AG04449 (cell line): ENCODE results near the gene LDAF1.
A peak's percentile ranks its signal among the peaks of the same experiment; 100 is the strongest.
"Not testable (repeated sequence)": the region's sequence is repeated elsewhere in the genome, so short reads cannot be mapped to it uniquely, and the experiment has no call there.

ENCODE experiments used
- CTCF ChIA-PET: fragments of 350-600 bp; formaldehyde crosslinking; extraction: SDS; loops from one replicate; lab custom pipeline; 2021; ENCODE audit warnings: antibody characterized with exemption; lab: Yijun Ruan, JAX
- POLR2A ChIA-PET: fragments of 400-600, 350-600 bp; formaldehyde crosslinking; extraction: SDS; loops from one replicate; lab custom pipeline; 2020; ENCODE audit warnings: antibody characterized with exemption, inconsistent platforms; lab: Yijun Ruan, JAX
- DNase-seq: peaks from one replicate; pipeline ENCODE4 v3.0.0-alpha.2; 2010; ENCODE audit warnings: low read depth, low spot score
- H3K4me3 ChIP-seq: 2 replicates; pipeline ENCODE4 v1.5.1; 2011; ENCODE audit warnings: low read depth, mild to moderate bottlenecking, control low read depth, low read length
- CTCF ChIP-seq: IDR thresholded peaks from one replicate; pipeline ENCODE4 v1.5.1; 2011; ENCODE audit warnings: mild to moderate bottlenecking, moderate library complexity, low read length, control low read depth, inconsistent platforms; ENCODE audit not compliant: insufficient read depth; ENCODE audit errors: missing control alignments

The LDAF1 gene

GRCh38 chr16:21158208-21159110 is at the start of gene LDAF1:
TSS of gene LDAF1 (plus strand) at chr16:21158674. CDS start at chr16:21161183, 2,509 bp downstream.
- no peak for TF ChIP-seq CTCF
- ChIA-PET POLR2A (interaction anchor here (0.6 to 1.0 kb wide), 2 partner anchors 28 to 144 kb away, joined by 3 read pairs; no protein-coding TSS in a partner anchor), CTCF (interaction anchor here (0.6 to 7.1 kb wide), 13 partner anchors 10 to 1163 kb away, joined by 3 to 87 read pairs (median 12); partner anchors contain the start of gene CRYM)
- DNase-seq = no peak
- peak within 1 kb of the TSS; percentile 75 for H3K4me3 ChIP-seq

- POLR2A ChIA-PET, H3K4me3 ChIP-seq, DNase-seq, CTCF ChIA-PET: not testable (repeated sequence)
Measured at GRCh38 chr16:21115551-21115950, 42.9 kb upstream of the LDAF1 start.

- no peak for DNase-seq
- POLR2A ChIA-PET = interaction anchor here (0.7 kb wide), 1 partner anchor 182 kb away, joined by 4 read pairs; no protein-coding TSS in a partner anchor
- H3K4me3 ChIP-seq = no peak overlapping the region
- CTCF ChIA-PET = no interaction called here
- TF ChIP-seq CTCF = no peak
Measured at GRCh38 chr16:21116148-21116693, 42.3 kb upstream of the LDAF1 start.

- no peak for TF ChIP-seq CTCF
- no peak overlapping the region for H3K4me3 ChIP-seq
- POLR2A ChIA-PET = no interaction called here
- no peak for DNase-seq
- CTCF ChIA-PET = no interaction called here
Measured at GRCh38 chr16:21117567-21117966, 40.9 kb upstream of the LDAF1 start.

- no peak for TF ChIP-seq CTCF
- POLR2A ChIA-PET = no interaction called here
- no peak overlapping the region for H3K4me3 ChIP-seq
- no peak for DNase-seq
- CTCF ChIA-PET = interaction anchor here (1.0 to 1.7 kb wide), 2 partner anchors 17 to 23 kb away, joined by 3 read pairs; no protein-coding TSS in a partner anchor
Measured at GRCh38 chr16:21120976-21121520, 37.4 kb upstream of the LDAF1 start.

- CTCF ChIA-PET = interaction anchor here (1.2 kb wide), 1 partner anchor 275 kb away, joined by 4 read pairs; no protein-coding TSS in a partner anchor
Measured at GRCh38 chr16:21125191-21125590, 33.3 kb upstream of the LDAF1 start.

More at GRCh38 chr16:21125191-21125590, 33.3 kb upstream of the LDAF1 start:
- POLR2A ChIA-PET = no interaction called here
- H3K4me3 ChIP-seq = no peak overlapping the region
- no peak for TF ChIP-seq CTCF
- no peak for DNase-seq
